ENCODE data around the gene PPP1R12B. TPM values are rescaled to one million over a fixed set of nuclear protein-coding genes. Genes with fewer than 3 reads are reported as not detected.

PPP1R12B gene
- total and polyA plus RNA-seq, 2 experiments from 2014 or later: 13.2 to 13.8 TPM

GRCh38 chr1:202642212-202642611 is 293.7 kb downstream of the PPP1R12B start:
- peaks cover 44% of the 10 kb centered on the region for H3K27me3 Mint-ChIP-seq (ENCODE audit: insufficient read depth, low read depth, poor library complexity)
- peak overlapping the region; percentile 95 for H3K4me3 ChIP-seq

More at GRCh38 chr1:202642212-202642611, 293.7 kb downstream of the PPP1R12B start:
- no peak overlapping the region for H3K27ac ChIP-seq (ENCODE audit: low read depth)
- Mint-ChIP-seq H3K4me3 (peak overlapping the region; percentile 86), H3K4me1 (peaks cover 51% of the 10 kb centered on the region), H3K27ac (no peak overlapping the region), H3K9me3 (no peaks in the 10 kb centered on the region; the same call in 2 of the 3 replicates), H3K36me3 (ENCODE audit: low read depth) (no peaks in the 10 kb centered on the region; the same call in 2 of the 3 replicates)
- peak overlapping the region; percentile 98 for H3K4me2 ChIP-seq
- TF ChIP-seq ETS1 (IDR thresholded peaks at IDR 0.05): no peak
- TF ChIP-seq ZNF114 (CRISPR knock-in tag; IDR thresholded peaks at IDR 0.05): no peak
- TF ChIP-seq ZNF331 (CRISPR knock-in tag; IDR thresholded peaks at IDR 0.05; ENCODE audit: low read depth): no peak
- TF ChIP-seq POLR2AphosphoS5 (IDR thresholded peaks at IDR 0.05; ENCODE audit: low read depth): no peak
- no peak for TF ChIP-seq STAT1 (IDR thresholded peaks at IDR 0.05; ENCODE audit: unreplicated experiment)
- TF ChIP-seq CREB1 (CRISPR knock-in tag; IDR thresholded peaks at IDR 0.05; ENCODE audit: low read depth): no peak
- no peak for TF ChIP-seq CTCF (conservative IDR thresholded peaks at IDR 0.05; ENCODE audit: low read depth in 2 of 2)
- H4K20me1 ChIP-seq (replicated peaks; ENCODE audit: insufficient read depth): no peaks in the 10 kb centered on the region; the same call in 1 of the 2 replicates
- peaks cover 42% of the 10 kb centered on the region for H3K4me1 ChIP-seq (ENCODE audit: insufficient read depth)
- peaks cover 12% of the 10 kb centered on the region; the same call in 1 of the 2 replicates for H3F3A ChIP-seq (replicated peaks; ENCODE audit: low read depth)
- no peaks in the 10 kb centered on the region for H3K79me2 ChIP-seq (replicated peaks; ENCODE audit: insufficient read depth)
- H3K9me2 ChIP-seq (ENCODE audit: insufficient read depth): no peaks in the 10 kb centered on the region
- DNase-seq (ENCODE audit: low spot score) (no peak), ATAC-seq (no peak)
- H3K36me3 ChIP-seq (ENCODE audit: insufficient read depth): no peaks in the 10 kb centered on the region
- peaks cover 52% of the 10 kb centered on the region for H3K27me3 ChIP-seq (ENCODE audit: insufficient read depth)
- no peak overlapping the region for H2AFZ ChIP-seq

Small RNAs within 50 kb of the gene (small RNA-seq; reads per million reads assigned to genes)
- gene AC099336.2 (ENCODE audit: low replicate concordance) (not detected), gene RF00156 (ENCODE audit: low replicate concordance) (not detected), gene RNU6-89P (ENCODE audit: low replicate concordance) (not detected)

Other genes with a start within 250 kb of the PPP1R12B start
- 0.21 TPM in 1 of 2 replicates, not detected in the other for gene GPR37L1, start 225.8 kb upstream of the PPP1R12B start, total RNA-seq (2014; rRNA removed; shearing (Covaris generic))
- gene GPR37L1, start 225.8 kb upstream of the PPP1R12B start, polyA plus RNA-seq (2016; fragmentation: Nextera tagmentation; extraction: Ambion mirVana): 0.08 and 0.19 TPM in 2 replicates
- gene ARL8A, start 204.0 kb upstream of the PPP1R12B start, total RNA-seq (2014; rRNA removed; shearing (Covaris generic)): 29.7 and 30.3 TPM in 2 replicates
- 28.5 and 32.7 TPM in 2 replicates for gene ARL8A, start 204.0 kb upstream of the PPP1R12B start, polyA plus RNA-seq (2016; fragmentation: Nextera tagmentation; extraction: Ambion mirVana)
- gene PTPN7, start 188.1 kb upstream of the PPP1R12B start, total RNA-seq (2014; rRNA removed; shearing (Covaris generic)): 0.12 TPM in 1 of 2 replicates, not detected in the other
- 0.33 TPM in 1 of 2 replicates, not detected in the other for gene PTPN7, start 188.1 kb upstream of the PPP1R12B start, polyA plus RNA-seq (2016; fragmentation: Nextera tagmentation; extraction: Ambion mirVana)
- 0.58 and 0.66 TPM in 2 replicates for gene LGR6, start 154.9 kb upstream of the PPP1R12B start, total RNA-seq (2014; rRNA removed; shearing (Covaris generic))
- gene LGR6, start 154.9 kb upstream of the PPP1R12B start, polyA plus RNA-seq (2016; fragmentation: Nextera tagmentation; extraction: Ambion mirVana): 0.89 and 0.96 TPM in 2 replicates
- 91.4 and 96.8 TPM in 2 replicates for gene UBE2T, start 6.8 kb upstream of the PPP1R12B start, total RNA-seq (2014; rRNA removed; shearing (Covaris generic))
- gene UBE2T, start 6.8 kb upstream of the PPP1R12B start, polyA plus RNA-seq (2016; fragmentation: Nextera tagmentation; extraction: Ambion mirVana): 127 and 136 TPM in 2 replicates